HPDE6-E6E7 (cell line): ENCODE results near the gene ATP6V1C2.
"Not testable (repeated sequence)": the region's sequence is repeated elsewhere in the genome, so short reads cannot be mapped to it uniquely, and the experiment has no call there.

Source experiments
- DNase-seq: peaks from one replicate; pipeline ENCODE4 v3.0.0; 2011; ENCODE audit warnings: missing footprints; ENCODE audit errors: extremely low spot score

Gene ATP6V1C2

GRCh38 chr2:10813163-10814138 is 92.0 kb downstream of the ATP6V1C2 start:
- DNase-seq: not testable (repeated sequence)

GRCh38 chr2:10814142-10814541 is 92.7 kb downstream of the ATP6V1C2 start:
- DNase-seq: no peak

GRCh38 chr2:10814571-10815331 is 93.3 kb downstream of the ATP6V1C2 start:
- DNase-seq: no peak

- peak; percentile 20 for DNase-seq
Measured at GRCh38 chr2:10817413-10817812, 96.0 kb downstream of the ATP6V1C2 start.

GRCh38 chr2:10818305-10818704 is 96.9 kb downstream of the ATP6V1C2 start:
- not testable (repeated sequence) for DNase-seq

- no peak for DNase-seq
Measured at GRCh38 chr2:10818984-10819383, 97.6 kb downstream of the ATP6V1C2 start.

GRCh38 chr2:10819714-10820314 is 98.4 kb downstream of the ATP6V1C2 start:
- DNase-seq: no peak

GRCh38 chr2:10820562-10820961 is 99.1 kb downstream of the ATP6V1C2 start:
- no peak for DNase-seq

GRCh38 chr2:10820978-10821695 is 99.7 kb downstream of the ATP6V1C2 start:
- no peak for DNase-seq

GRCh38 chr2:10824191-10824590 is 102.8 kb downstream of the ATP6V1C2 start:
- no peak for DNase-seq

- no peak for DNase-seq
Measured at GRCh38 chr2:10826026-10826425, 104.6 kb downstream of the ATP6V1C2 start.

- DNase-seq: no peak
Measured at GRCh38 chr2:10826625-10827024, 105.2 kb downstream of the ATP6V1C2 start.

- DNase-seq: no peak
Measured at GRCh38 chr2:10828346-10828745, 106.9 kb downstream of the ATP6V1C2 start.

GRCh38 chr2:10829299-10829698 is 107.9 kb downstream of the ATP6V1C2 start:
- DNase-seq: no peak

- DNase-seq: no peak
Measured at GRCh38 chr2:10830203-10830602, 108.8 kb downstream of the ATP6V1C2 start.

- no peak for DNase-seq
Measured at GRCh38 chr2:10830641-10831399, 109.4 kb downstream of the ATP6V1C2 start.

GRCh38 chr2:10831400-10831985 is 110.1 kb downstream of the ATP6V1C2 start:
- no peak for DNase-seq

GRCh38 chr2:10832203-10832936 is 110.9 kb downstream of the ATP6V1C2 start:
- peak; percentile 90 for DNase-seq

GRCh38 chr2:10833021-10833420 is 111.6 kb downstream of the ATP6V1C2 start:
- DNase-seq: no peak
